DND-41 (cell line): ENCODE data around the gene ASPSCR1.
"Not testable (repeated sequence)": the region's sequence is repeated elsewhere in the genome, so short reads cannot be mapped to it uniquely, and the experiment has no call there.

Experiments
- ATAC-seq: fragments of 200-7000 bp; cut with Tn5 transposase; 3 replicates; pipeline ENCODE4 v1.9.1; 2021; ENCODE audit warnings: low read depth; ENCODE audit not compliant: insufficient read depth
- DNase-seq: peaks from one replicate; pipeline ENCODE4 v3.0.0-alpha.2; 2020
- H2AFZ ChIP-seq: 2 replicates; pipeline ENCODE4 v1.6.0; 2012; ENCODE audit warnings: low read depth, low read length
- H3K27ac ChIP-seq: 2 replicates; pipeline ENCODE4 v1.5.1; 2012; ENCODE audit warnings: low read length, inconsistent platforms
- H3K27me3 ChIP-seq: fragments of 200-600 bp; sonication (generic); 2 replicates; pipeline ENCODE4 v1.6.0; 2012; ENCODE audit warnings: low read length, mild to moderate bottlenecking, inconsistent platforms; ENCODE audit not compliant: insufficient read depth, poor library complexity
- H3K36me3 ChIP-seq: 2 replicates; pipeline ENCODE4 v1.5.1; 2012; ENCODE audit warnings: low read length, inconsistent platforms; ENCODE audit not compliant: insufficient read depth
- H3K4me1 ChIP-seq: 2 replicates; pipeline ENCODE4 v1.5.1; 2012; ENCODE audit warnings: mild to moderate bottlenecking, low read length; ENCODE audit not compliant: insufficient read depth
- H3K4me2 ChIP-seq: 2 replicates; pipeline ENCODE4 v1.6.0; 2012; ENCODE audit warnings: mild to moderate bottlenecking, moderate library complexity, low read length, inconsistent platforms; ENCODE audit not compliant: insufficient read depth
- H3K4me3 ChIP-seq, 2 experiments: fragments of 200-600 bp in 1 of 2; shearing (Covaris generic) in 1 of 2; 2 replicates each; pipeline ENCODE4 v1.5.1; 2012 to 2016; ENCODE audit warnings: inconsistent platforms in 2 of 2, low read length in 2 of 2, mild to moderate bottlenecking in 2 of 2, low read depth in 1 of 2, moderate library complexity in 1 of 2
- H3K79me2 ChIP-seq: 2 replicates; pipeline ENCODE4 v1.6.0; 2012; ENCODE audit warnings: low read length, inconsistent platforms; ENCODE audit not compliant: insufficient read depth
- H3K9ac ChIP-seq: 2 replicates; pipeline ENCODE4 v1.6.0; 2012; ENCODE audit warnings: low read depth, mild to moderate bottlenecking, inconsistent platforms, low read length, moderate library complexity
- H3K9me3 ChIP-seq: 2 replicates; pipeline ENCODE4 v1.5.1; 2012; ENCODE audit warnings: low read length, moderate library complexity, mild to moderate bottlenecking, inconsistent platforms; ENCODE audit not compliant: insufficient read depth, severe bottlenecking
- H4K20me1 ChIP-seq: 2 replicates; pipeline ENCODE4 v1.6.0; 2012; ENCODE audit warnings: low read length; ENCODE audit not compliant: insufficient read depth
- EZH2 ChIP-seq: IDR thresholded peaks from 3 replicates; pipeline ENCODE4 v1.6.1; 2012; ENCODE audit warnings: borderline replicate concordance, low read depth, mild to moderate bottlenecking, moderate library complexity, low read length, inconsistent platforms; ENCODE audit not compliant: severe bottlenecking
- TF ChIP-seq, protein P1 (sequence below): IDR thresholded peaks from 2 replicates; pipeline ENCODE4 v1.5.1; 2012; ENCODE audit warnings: borderline replicate concordance, low read length, moderate library complexity, mild to moderate bottlenecking; ENCODE audit not compliant: poor library complexity, severe bottlenecking; ENCODE audit errors: extremely low read depth

Gene ASPSCR1

DNA sequence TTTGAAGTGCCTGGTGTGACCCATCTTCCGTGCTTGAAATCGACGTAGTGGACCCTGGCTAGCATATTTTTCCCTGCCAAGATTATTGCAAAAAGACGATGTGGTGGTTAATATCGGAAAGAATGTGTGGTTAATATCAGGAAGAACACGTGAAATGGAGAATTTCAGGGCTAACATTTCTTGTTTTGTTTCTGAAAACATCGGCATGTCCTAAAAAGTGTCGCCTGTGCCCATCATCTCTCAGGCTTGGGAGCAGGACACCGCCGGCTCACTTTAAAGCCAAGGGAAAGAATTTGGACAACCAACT, 60.4 kb downstream of the ASPSCR1 start:
- Histone ChIP-seq H3K27me3 (no peaks in the 10 kb centered on the region), H3K79me2 (peaks cover 11% of the 10 kb centered on the region), H4K20me1 (peaks cover 26% of the 10 kb centered on the region), H3K9ac (peak overlapping the region; percentile 74), H3K4me1 (peaks cover 26% of the 10 kb centered on the region), H3K36me3 (peaks cover 28% of the 10 kb centered on the region), H3K4me3 (peak overlapping the region in 1 of 2 experiments; percentile 68; a peak in 2 of 4 replicates), H3K9me3 (no peaks in the 10 kb centered on the region), H3K27ac (peak overlapping the region; percentile 71), H3K4me2 (peak overlapping the region; percentile 85), H2AFZ (peak overlapping the region; percentile 99)
- no peak for ATAC-seq
- DNase-seq = no peak
- no peak for TF ChIP-seq EZH2

DNA sequence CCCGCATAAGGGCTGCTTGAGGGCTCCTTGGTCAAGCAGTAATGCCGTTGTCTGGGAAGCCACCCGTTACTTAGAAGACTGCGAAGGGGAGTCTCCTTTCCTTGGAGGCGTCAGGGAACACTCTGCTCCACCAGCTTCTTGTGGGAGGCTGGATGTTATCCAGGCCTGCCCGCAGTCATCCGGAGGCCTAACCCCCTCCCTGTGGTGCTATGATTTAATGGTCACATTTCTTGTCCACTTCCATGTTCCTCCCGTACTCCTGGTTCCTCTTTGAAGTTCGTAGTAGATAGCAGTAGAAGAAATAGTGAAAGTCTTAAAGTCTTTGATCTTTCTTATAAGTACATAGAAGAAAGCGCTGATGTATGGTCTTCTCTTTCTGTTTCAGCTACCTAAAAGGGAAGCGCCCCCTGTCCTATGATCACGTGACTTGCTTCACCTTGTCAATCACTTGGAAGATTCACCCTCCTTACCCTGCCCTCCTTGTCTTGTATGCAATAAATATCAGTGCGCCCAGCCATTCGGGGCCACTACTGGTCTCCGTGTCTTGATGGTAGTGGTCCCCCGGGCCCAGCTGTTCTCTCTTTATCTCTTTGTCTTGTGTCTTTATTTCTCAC, 61.5 kb downstream of the ASPSCR1 start:
- DNase-seq, H3K4me2 ChIP-seq, H3K27ac ChIP-seq, H3K9me3 ChIP-seq, H3K9ac ChIP-seq, H3K4me3 ChIP-seq, ATAC-seq, H2AFZ ChIP-seq, H3K27me3 ChIP-seq: not testable (repeated sequence)
- Histone ChIP-seq H3K4me1 (peaks cover 23% of the 10 kb centered on the region), H4K20me1 (peaks cover 21% of the 10 kb centered on the region), H3K79me2 (peaks cover 11% of the 10 kb centered on the region), H3K36me3 (peaks cover 23% of the 10 kb centered on the region)

DNA sequence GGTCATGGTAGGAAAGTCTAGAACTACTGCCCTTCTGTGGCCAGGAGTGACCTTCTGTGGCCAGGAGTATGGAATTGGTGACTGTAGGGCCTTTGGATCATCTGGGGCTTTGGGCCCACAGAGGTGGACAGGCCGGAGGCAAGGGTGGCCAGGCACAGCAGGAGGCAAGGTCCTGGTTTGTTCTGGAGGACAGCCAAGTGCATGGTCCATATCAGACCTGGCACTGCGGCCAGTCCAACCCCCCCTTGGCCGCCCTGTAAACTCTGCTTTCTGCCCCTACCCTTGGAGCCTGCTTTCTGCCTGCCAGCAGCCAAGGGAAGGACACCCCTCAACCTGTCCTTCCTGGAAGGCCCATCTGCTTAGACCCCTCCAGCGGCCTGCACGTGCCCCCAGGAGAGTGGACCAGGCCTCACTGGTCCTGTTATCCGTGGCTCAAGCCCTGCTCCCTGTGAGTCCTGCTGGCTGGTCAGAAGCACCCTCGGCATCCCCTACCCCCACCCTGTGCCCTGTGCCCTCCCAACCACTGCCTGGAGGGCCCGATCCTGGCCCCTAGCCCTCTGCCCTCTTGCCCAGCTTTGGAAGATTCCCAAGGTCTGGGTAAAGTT, 62.4 kb downstream of the ASPSCR1 start:
- H3K4me3 ChIP-seq = no peak overlapping the region
- no peak for ATAC-seq

DNA sequence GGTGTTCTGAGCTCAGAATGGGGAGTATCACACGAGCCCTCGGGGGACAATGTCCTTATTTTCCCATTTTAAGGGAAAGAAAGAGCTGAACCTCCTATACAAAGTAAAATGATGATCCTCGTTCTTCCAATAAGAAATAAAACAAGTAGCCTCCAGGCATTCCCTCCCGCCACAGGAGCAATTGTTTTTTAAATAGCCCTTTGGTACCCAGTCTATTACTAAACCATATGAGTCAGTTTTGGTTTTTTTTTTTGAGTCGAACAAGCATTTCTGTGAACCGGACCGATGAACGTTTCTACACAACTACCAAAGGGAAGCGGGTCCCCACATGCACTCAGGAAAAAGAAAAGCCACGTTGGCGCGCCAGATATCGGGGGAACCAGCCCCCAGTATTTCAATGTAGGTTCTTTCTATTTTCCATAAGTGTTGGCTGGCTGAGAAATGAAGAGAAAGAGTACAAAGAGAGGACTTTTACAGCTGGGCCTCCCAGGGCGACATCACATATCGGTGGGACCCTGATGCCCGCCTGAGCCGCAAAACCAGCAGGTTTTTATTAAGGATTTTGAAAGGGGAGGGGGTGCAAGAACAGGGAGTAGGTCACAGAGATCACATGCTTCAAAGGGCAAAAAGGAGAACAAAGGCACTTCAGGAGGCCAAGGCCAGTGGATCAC, 63.9 kb downstream of the ASPSCR1 start:
- TF ChIP-seq EZH2 = no peak
- TF ChIP-seq, protein P1, sequence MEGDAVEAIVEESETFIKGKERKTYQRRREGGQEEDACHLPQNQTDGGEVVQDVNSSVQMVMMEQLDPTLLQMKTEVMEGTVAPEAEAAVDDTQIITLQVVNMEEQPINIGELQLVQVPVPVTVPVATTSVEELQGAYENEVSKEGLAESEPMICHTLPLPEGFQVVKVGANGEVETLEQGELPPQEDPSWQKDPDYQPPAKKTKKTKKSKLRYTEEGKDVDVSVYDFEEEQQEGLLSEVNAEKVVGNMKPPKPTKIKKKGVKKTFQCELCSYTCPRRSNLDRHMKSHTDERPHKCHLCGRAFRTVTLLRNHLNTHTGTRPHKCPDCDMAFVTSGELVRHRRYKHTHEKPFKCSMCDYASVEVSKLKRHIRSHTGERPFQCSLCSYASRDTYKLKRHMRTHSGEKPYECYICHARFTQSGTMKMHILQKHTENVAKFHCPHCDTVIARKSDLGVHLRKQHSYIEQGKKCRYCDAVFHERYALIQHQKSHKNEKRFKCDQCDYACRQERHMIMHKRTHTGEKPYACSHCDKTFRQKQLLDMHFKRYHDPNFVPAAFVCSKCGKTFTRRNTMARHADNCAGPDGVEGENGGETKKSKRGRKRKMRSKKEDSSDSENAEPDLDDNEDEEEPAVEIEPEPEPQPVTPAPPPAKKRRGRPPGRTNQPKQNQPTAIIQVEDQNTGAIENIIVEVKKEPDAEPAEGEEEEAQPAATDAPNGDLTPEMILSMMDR = no peak
- Histone ChIP-seq H3K4me3 (no peak overlapping the region), H4K20me1 (peaks cover 7% of the 10 kb centered on the region), H3K79me2 (peaks cover 8% of the 10 kb centered on the region), H3K9me3 (no peaks in the 10 kb centered on the region), H3K27ac (no peak overlapping the region), H3K36me3 (peaks cover 4% of the 10 kb centered on the region; the same call in 1 of the 2 replicates), H2AFZ (no peak overlapping the region), H3K4me1 (peaks cover 14% of the 10 kb centered on the region), H3K4me2 (no peak overlapping the region), H3K9ac (no peak overlapping the region), H3K27me3 (no peaks in the 10 kb centered on the region)
- DNase-seq = no peak
- no peak for ATAC-seq

More for the DNA sequence above, 62.4 kb downstream of the ASPSCR1 start:
- Histone ChIP-seq H3K4me2 (no peak overlapping the region), H3K4me1 (peaks cover 23% of the 10 kb centered on the region), H4K20me1 (peaks cover 18% of the 10 kb centered on the region), H3K9me3 (no peaks in the 10 kb centered on the region), H3K27me3 (no peaks in the 10 kb centered on the region), H3K27ac (no peak overlapping the region), H3K9ac (no peak overlapping the region), H2AFZ (no peak overlapping the region), H3K79me2 (peaks cover 11% of the 10 kb centered on the region), H3K36me3 (peaks cover 18% of the 10 kb centered on the region)
- TF ChIP-seq EZH2 = no peak
- TF ChIP-seq, protein P1 = no peak
- DNase-seq = no peak
